Adrenal gland (tissue), 5 donors: ENCODE results near the gene KIAA1671.

Source experiments
- POLR2A ChIP-seq, 2 donors: fragments of 450-650 bp; IDR thresholded peaks; one replicate each; pipeline ENCODE4 v1.6.1; 2017; ENCODE audit warnings: antibody characterized with exemption in 2 of 2, mild to moderate bottlenecking in 2 of 2, moderate library complexity in 1 of 2
- TF ChIP-seq, protein P1 (sequence below), 6 experiments: fragments of 450-650 bp in 4 of 6; fragments of 200-600 bp in 2 of 6; sonication (generic) in 1 of 6; IDR thresholded peaks; 1 replicate in 5 of 6; 2 replicates in 1 of 6; pipeline versions ENCODE4 v1.5.1 to v1.8.0; 2016 to 2021; ENCODE audit warnings: antibody characterized with exemption in 6 of 6, mild to moderate bottlenecking in 2 of 6, moderate library complexity in 1 of 6
- donor health status: DM: no; HTN: no; CAD: no.

- TF ChIP-seq, protein P1, sequence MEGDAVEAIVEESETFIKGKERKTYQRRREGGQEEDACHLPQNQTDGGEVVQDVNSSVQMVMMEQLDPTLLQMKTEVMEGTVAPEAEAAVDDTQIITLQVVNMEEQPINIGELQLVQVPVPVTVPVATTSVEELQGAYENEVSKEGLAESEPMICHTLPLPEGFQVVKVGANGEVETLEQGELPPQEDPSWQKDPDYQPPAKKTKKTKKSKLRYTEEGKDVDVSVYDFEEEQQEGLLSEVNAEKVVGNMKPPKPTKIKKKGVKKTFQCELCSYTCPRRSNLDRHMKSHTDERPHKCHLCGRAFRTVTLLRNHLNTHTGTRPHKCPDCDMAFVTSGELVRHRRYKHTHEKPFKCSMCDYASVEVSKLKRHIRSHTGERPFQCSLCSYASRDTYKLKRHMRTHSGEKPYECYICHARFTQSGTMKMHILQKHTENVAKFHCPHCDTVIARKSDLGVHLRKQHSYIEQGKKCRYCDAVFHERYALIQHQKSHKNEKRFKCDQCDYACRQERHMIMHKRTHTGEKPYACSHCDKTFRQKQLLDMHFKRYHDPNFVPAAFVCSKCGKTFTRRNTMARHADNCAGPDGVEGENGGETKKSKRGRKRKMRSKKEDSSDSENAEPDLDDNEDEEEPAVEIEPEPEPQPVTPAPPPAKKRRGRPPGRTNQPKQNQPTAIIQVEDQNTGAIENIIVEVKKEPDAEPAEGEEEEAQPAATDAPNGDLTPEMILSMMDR (IDR thresholded peaks at IDR 0.05): no peak
- TF ChIP-seq POLR2A (IDR thresholded peaks at IDR 0.05): no peak
Measured at GRCh38 chr22:25029181-25029580, 76.7 kb downstream of the KIAA1671 start.
